NOMO-1 treated with dmso at 0.1 percent for 144 hours (cell line): ENCODE data around the gene EEF1A2.

Source experiments
- DNase-seq: peaks from one replicate; lab custom pipeline; 2025; ENCODE audit not compliant: unreplicated experiment; lab: John Stamatoyannopoulos, UW

Gene EEF1A2

DNA sequence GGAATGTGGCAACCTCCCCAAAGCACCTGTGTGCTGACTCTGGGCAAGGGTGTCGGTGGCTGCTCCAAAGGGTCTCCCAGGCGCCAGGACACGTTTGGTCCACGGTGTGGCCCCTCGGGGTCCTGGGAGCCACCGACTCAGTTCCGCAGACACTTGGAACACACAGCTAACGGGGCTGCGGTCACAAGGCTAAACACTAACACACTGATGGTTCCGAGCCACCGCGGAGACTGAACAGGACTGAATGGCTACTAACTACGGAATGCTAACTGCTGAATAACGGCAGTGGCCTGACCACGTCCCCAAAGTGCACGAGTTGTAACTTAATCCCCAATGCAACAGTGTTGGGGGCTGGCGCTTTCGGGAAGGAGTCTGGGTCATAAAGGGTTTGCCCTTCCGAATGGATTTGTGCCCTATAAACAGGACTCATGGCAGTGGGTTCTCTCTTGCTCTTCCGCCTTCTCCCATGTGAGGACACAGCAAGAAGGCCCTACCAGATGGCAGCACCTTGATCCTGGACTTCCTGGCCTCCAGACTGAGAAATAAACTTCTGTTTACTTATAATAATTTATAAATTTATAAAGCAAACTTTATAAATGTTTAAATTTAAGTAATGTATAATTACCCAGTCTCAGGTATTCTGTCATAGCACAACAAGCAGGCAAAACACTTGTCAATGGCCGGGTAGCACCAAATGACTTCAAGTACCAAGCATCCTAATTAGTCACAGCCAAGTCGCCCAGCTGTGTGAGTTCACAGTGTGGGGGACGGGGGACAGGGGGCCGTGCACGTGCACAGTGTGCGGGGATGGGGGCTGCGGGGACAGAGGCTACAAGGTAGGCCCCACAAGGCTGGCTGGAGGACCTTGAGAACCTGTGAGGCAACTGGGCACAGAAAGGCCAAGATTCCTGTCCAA lies 2.3 kb upstream of the EEF1A2 start:
- DNase-seq, result no peak

DNA sequence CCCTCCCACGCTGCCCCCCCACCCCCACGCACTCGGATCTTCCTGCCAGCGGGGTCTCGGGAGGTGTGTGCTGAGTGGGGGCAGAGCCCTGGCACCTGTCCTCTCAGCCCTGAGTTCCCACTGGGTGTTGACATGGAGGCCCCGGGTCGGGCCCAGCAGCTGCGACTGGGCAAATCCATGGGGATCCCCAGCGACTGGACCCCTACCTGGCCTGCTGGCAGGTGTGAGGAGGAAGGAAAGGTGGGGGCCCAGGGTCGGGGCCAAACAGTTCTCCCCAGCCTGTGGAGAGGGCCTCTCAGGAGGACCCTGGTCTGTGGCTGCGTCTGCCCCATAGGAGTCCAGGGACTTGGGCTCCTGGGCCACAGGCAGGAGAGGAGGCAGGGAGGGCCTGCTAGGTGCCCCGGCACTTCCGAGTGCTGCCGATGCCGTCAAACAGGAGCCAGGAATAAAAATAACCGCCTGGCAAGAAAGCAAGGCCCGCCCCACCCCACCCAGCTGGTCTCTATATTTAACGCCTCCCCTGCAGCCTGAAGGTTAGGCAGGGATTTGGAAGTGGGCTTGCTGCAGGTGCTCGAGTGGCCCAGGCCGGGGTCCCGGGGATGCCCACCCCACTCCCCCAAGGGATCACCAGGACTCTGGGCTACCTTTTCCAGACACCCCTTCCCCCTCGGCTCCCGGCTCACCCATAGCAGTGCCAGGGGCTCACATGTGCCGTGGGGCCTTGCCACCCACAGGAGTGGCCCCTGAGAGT lies 1.4 kb upstream of the EEF1A2 start:
- no peak for DNase-seq

DNA sequence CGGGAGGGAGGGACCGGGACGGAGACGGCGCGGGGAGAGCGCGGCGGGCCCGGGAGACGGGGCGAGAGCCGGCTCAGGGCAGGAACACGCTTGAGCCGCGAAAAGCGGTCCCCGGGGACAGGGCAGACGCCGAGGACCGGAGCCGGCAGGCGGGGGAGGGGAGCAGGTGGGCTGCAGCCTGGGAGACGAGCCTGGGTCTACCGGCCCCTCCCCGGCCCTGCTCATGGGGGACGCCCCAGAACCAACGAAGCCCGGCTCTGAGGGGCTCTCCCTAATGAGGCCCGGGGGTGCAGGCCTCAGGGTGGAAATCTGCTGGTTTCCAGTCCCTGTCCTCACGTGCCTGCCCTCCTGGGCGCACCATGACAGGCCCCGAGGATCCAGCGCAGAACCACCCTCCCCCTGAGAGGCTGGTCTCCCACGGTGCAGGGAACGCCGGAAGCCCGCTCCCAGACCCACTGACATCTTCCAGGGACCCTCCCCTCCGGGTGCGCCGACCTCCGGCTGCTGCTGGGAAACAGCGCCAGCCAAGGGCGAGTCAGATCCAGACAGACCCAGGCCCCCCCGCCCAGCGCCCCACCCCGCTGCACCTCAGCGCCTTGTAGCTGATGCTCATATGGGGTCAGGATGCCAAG lies 571 bp upstream of the EEF1A2 start:
- DNase-seq, result no peak

DNA sequence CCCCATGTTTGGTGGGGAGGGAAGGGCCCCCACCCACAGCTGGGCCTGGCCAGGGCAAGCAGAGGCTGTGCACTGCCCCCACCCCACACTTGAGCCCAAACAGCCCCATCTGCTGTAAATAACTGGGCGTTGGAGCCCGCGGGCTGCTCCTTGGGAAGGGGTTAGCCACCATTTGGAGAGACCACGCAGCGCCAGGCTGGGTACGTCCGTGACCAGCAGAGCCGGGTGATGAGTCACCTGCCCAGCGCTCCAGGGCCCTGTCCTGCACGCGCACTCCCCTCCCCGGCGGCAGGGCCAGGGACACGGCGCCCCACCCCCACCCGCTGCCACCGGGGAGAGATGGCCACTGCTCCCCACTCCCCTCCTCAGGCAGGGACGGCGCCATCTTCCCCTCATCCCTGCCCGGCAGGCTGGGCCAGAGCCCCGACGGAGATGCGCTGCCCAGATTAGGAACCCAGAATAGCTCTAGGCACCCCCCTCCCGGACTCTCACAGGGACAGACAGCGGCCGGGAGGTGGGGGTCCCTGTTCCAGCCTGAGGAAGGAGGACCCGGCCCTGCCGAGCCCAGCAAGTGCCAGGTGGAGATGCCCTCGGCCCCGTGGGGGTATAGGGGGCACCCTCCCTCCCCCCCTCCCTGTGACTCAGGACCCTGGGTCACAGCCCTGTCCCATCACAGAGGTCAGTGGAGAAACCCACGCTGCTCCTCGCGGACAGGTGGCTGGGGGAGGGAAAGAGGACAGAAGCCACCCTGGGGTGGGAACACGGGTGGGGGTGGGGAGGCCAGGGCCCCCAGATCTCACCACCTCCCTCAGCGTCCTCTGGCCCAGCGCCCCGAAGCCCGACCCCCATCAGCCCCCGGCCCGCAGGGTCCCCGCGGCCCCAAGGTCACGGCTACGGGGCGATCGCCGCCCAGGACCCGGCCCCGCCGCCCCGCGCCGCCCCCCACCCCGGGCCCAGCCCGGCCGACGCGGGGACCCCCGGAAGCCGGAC lies 642 bp downstream of the EEF1A2 start:
- no peak for DNase-seq

DNA sequence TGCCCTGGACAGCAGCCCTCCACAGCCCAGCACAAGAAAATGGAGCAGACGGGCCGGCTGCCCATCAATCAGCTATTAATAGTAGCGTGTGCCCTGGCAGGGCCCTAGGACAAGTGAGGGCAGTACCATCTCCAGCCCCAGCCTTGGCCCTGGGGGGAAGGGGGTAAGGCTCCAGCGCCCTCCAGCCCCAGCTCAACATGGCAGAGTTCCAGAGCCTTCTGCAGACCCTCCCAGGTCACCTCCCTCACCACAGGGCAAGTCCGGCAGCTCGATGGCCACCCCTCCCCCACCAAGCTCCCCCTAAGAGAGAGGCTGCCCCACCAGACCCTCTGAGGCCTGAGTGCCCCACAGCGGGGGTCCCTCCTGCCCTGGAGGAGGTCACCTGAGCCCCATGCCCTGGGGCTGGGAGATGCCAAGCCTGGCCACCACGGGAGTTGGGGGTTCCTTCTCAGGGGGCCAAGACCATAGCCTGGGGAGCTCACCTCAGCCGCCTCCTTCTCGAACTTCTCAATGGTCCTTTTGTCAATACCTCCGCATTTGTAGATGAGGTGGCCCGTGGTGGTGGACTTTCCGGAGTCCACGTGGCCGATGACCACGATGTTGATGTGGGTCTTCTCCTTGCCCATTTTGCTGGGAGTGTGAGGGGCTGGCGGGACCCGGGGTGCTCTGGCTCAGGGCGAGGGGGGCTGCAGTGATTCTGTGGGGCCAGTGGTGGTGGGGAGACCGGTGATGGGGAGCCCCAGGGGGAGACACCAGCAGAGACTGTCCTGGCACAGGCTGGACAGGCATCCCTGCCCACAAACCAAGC lies 1.5 kb downstream of the EEF1A2 start:
- DNase-seq, result no peak

DNA sequence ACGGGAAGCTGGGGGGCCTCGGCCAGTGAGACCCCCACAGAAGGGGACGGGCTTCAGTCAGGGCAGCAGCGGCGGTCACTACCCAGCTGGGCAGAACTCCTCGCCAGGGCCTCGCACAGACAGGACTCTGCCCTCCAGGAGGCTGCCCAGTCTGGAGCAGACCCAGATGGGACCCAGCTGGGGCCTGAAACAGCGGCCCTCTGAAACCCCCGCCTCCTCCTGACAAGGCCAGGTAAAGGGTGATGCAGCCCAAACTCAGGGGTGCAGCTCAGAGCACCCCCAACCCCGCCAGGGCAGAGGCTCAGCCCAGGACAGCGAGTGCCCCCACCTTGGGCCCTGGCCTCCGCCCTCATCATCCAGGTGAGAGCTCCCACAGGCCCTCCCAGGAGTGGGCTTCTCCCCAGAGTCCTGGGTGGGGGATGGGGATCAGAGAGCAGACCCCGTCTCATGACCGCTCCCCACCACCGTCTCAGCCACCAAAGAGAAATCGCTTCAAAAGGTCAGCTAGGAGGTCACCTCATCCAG lies 2.2 kb downstream of the EEF1A2 start:
- no peak for DNase-seq

DNA sequence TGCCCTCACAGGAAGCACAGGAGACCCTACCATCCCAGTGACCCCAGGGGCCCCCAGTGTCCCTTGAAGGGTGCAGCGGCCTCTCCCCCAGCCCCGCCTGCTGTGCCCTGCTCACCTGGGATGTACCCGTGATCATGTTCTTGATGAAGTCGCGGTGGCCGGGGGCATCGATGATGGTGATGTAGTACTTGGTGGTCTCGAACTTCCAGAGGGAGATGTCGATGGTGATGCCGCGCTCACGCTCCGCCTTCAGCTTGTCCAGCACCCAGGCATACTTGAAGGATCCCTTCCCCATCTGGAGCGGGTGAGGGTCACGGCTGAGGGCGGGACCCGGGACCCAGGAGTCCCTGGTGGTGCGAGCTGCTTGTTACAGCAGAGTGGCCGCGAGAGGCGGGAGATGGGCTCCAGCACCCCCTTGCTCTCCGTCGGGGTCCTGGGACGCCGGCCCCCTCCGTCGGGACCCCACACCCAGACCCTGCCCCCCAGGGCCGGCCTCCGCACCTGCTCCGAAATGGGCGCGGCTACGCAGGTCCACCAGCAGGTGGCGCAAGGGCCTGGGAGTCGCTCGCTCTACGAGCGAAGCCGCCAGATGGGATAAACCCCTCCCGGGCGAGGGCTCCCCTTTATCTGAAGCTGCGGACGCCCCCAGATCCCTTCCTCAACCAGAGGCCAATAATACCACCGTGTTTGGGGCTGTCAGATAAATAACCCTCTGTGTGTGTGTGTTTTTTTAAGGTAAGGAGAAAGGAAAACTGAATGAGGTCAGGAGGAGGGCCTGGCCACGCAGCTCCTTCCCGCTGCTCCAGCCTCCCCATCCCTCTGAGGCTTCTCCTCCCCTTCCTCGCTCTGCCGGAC lies 2.9 kb downstream of the EEF1A2 start:
- no peak for DNase-seq

DNA sequence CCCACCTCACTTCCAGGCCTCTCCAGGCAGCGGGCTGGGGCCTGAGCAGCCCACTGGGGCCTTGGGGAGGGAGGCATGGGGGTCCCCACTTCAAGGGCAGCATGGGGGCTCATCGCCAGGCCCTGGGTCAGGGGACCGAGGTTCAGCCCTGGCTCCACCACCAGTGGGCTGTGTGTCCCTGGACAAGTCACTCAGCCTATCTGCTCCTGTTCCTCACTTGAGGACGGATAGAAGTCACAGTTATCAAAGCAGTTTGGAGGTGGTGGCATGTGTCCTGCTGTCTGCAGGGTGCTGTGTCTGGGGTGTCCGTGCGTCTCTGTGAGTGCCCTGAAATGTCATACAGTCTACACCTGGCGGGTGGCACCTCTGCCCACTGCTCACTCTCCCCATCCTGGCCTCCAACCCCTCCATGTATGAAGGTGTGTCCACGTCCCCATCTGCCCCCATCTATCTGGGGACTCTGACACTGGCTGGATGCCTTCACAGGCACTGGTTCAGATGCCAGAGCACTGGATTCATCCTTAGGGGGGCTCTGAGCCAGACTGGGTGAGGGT lies 3.6 kb downstream of the EEF1A2 start:
- DNase-seq, result no peak

DNA sequence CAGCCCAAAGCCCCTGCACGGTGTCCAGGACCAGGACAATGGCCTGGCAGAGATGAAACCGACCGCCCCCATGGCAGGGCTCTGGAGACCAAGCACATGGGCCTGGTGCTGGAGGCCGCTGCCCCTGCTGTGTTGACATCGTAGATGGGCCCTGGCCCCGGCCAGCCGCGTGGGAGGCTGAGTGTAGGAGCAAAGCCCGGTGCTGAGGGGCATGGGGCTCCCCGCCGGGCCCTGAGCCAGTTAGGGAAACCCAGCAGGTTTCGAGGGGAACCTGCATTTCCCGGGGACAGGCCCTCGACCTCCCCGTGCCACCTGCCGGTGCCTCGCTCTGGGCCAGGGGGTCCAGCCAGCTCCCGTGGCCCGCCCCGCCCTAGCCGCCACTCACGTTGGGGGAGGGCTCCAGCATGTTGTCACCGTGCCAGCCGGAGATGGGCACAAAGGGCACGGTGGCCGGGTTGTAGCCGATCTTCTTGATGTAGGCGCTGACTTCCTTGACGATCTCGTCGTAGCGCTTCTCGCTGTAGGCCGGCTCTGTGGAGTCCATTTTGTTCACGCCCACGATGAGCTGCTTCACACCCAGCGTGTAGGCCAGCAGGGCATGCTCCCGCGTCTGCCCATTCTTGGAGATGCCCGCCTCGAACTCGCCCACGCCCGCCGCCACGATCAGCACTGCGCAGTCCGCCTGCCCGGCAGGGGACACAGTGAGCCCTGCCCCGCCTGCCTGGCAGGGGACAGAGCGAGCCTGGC lies 4.3 kb downstream of the EEF1A2 start:
- DNase-seq, result no peak

DNA sequence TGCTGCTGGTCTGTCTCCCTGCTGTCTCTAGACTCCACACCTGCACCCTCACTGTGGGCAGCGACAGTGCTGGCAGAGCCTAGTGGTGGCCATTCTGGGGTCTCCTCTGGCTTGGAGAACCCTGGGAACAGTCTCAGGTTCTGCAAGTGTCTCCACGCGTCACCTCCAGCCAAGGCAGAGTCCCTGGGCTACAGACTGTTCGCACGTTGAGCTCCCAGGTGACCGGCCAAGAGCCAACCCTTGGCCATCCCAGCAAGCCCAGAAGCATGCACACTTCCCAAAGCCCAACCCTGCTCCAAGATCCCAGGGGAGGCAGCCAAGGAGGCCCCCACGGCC lies 4.8 kb downstream of the EEF1A2 start:
- no peak for DNase-seq

DNA sequence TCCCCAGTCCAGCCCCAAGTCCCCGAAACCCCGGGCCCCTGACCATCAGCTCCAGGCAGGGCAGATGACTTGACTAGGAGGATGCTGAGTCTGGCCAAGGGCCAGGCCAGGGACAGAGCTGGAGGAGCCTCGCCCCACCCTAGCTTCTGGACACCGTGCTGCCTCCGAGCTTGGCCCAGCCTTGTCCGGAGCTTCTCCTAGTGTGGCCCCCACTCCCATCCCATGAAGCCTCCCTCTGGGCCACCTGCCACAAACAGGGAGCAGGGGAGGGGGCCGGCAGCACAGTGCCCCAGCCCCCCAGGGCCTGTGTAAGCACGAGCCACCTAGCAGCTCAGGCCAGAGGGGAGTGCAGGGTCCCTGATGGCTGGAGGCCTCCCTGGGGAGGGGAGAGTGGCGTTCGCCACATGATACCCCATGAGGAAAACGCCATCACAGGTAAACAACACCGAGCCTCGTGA lies 5.3 kb downstream of the EEF1A2 start:
- no peak for DNase-seq

DNA sequence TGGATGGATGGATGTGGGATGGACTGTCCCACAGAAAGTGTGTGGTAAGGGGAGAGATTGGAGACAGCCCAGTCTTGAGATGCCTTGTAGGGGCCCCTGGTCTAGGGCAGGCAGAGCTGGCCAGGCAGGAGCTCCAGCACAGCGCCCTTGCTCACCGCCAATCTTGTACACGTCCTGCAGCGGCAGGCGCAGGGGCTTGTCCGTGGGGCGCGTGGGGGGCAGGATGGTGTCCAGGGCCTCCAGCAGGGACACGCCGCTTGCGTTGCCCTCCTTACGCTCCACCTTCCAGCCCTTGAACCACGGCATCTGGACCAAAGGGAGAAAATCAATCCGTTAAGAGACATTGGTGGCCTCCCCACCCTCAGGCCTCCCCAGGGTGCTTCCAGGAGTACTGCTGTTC lies 5.9 kb downstream of the EEF1A2 start:
- no peak for DNase-seq

DNA sequence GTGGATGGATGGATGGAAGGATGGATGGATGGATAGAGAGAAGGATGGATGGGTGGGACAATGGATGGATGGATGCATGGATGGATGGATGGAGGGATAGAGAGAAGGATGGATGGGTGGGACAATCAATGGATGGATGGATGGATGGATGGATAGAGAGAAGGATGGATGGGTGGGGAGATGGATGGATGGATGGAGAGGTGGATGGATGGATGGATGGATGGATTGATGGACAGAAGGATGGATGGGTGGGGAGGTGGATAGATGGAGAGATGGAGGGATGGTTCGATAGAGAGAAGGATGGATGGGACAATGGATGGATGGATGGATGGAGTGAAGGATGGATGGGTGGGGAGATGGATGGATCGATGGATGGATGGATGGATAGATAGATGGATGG lies 6.4 kb downstream of the EEF1A2 start:
- no peak for DNase-seq

DNA sequence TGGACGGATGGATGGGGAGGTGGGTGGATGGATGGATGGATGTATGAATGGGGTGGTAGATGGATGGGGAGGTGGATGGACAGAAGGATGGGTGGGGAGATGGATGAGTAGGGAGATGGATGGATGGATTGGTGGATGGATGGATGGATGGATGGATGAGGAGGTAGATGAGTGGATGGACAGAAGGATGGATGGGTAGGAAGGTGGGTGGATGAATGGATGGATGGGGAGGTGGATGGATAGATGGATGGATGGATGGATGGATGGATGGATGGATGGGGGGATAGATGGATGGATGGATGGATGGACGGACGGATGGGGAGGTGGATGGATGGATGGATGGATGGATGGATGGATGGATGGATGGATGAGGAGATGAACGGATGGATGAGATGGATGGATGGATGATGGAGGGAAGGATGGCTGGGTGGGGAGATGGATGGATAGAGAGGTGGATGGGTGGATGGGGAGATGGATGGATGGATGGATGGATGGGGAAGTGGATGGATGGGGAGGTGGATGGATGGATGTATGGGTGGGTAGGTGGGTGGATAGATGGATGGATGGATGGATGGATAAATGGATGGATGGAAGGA lies 7.2 kb downstream of the EEF1A2 start:
- no peak for DNase-seq

DNA sequence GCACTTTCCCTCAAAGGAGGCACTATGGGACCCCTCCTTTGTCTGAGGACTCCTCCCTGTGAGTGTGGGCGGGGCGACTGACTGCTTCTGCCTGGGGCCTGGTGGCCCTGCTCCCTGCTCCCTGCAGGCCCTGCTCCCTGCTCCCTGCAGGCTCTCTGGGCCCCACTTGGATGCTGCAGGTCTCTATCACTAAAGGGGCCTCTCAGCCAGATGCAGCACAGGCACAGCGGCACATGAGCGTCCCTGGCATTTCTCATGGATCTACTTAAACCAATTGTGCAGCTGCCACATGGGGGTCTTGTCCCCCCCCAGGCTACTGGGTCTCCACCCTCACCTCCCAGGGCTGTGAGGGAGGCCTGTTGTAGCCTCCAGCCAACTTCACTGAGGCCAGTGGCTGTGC lies 7.8 kb downstream of the EEF1A2 start:
- DNase-seq, result no peak

DNA sequence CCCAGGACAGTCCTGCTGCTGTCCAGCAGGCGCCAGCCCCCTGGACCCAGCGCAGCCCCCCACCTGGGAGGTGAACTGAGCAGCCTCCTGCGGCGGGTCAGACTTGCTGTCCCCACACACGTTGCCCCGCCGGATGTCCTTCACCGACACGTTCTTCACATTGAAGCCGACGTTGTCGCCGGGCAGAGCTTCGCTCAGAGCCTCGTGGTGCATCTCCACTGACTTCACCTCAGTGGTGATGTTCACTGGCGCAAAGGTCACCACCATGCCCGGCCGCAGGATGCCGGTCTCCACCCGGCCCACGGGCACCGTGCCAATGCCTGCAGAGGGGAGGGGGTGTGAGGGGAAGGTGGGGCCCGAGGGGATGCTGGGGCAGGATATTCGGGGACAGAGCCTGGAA lies 8.5 kb downstream of the EEF1A2 start:
- DNase-seq, result no peak
